ENCODE data around the gene ABI3. TPM values are rescaled to one million over a fixed set of nuclear protein-coding genes. Genes with fewer than 3 reads are reported as not detected.
A peak's percentile ranks its signal among the peaks of the same experiment; 100 is the strongest.

ABI3 gene
- total RNA-seq, 4 donors from 2014 or later, result 5.9 to 32.9 (median 13.9) TPM

- intact Hi-C loops (cut with DNase I; ENCODE audit: low total_unique reads), result no loop called here
- Histone ChIP-seq H3K4me3 (no peak overlapping the region), H3K27ac (peak overlapping the region in 1 of 2 donors; percentile 57), H3K9me3 (no peaks in the 10 kb centered on the region), H3K27me3 (no peaks in the 10 kb centered on the region), H3K4me1 (peaks cover 0 to 4% of the 10 kb centered on the region in 2 donors), H3K36me3 (no peaks in the 10 kb centered on the region)
- TF ChIP-seq CTCF (IDR thresholded peaks at IDR 0.05) (no peak), POLR2A (IDR thresholded peaks at IDR 0.05) (no peak)
- DNase-seq, result peak in 1 of 2 donors; percentile 58
Measured at GRCh38 chr17:49216953-49217650, 6.6 kb downstream of the ABI3 start.

- Histone ChIP-seq H3K27ac (peak overlapping the region in 1 of 2 donors; percentile 57), H3K9me3 (no peaks in the 10 kb centered on the region), H3K4me3 (no peak overlapping the region), H3K36me3 (no peaks in the 10 kb centered on the region), H3K27me3 (no peaks in the 10 kb centered on the region), H3K4me1 (peaks cover 0 to 4% of the 10 kb centered on the region in 2 donors)
- no peak for DNase-seq
- intact Hi-C loops (cut with DNase I; ENCODE audit: low total_unique reads), result no loop called here
- TF ChIP-seq CTCF (IDR thresholded peaks at IDR 0.05), result no peak
- TF ChIP-seq POLR2A (IDR thresholded peaks at IDR 0.05), result no peak
Measured at GRCh38 chr17:49217651-49218413, 7.3 kb downstream of the ABI3 start.

GRCh38 chr17:49218941-49219913, 8.7 kb downstream of the ABI3 start:
- Histone ChIP-seq H3K9me3 (no peaks in the 10 kb centered on the region), H3K36me3 (no peaks in the 10 kb centered on the region), H3K4me3 (no peak overlapping the region), H3K27ac (no peak overlapping the region), H3K4me1 (peaks cover 0 to 8% of the 10 kb centered on the region in 2 donors), H3K27me3 (peaks cover 0 to 9% of the 10 kb centered on the region in 2 donors)
- DNase-seq, result no peak
- intact Hi-C loops (cut with DNase I; ENCODE audit: low total_unique reads), result no loop called here
- TF ChIP-seq POLR2A (IDR thresholded peaks at IDR 0.05) (no peak), CTCF (IDR thresholded peaks at IDR 0.05) (no peak)

GRCh38 chr17:49219987-49220386, 9.5 kb downstream of the ABI3 start:
- DNase-seq, result no peak
- Histone ChIP-seq H3K9me3 (no peaks in the 10 kb centered on the region), H3K36me3 (no peaks in the 10 kb centered on the region), H3K4me1 (peaks cover 0 to 15% of the 10 kb centered on the region in 2 donors), H3K27ac (no peak overlapping the region), H3K27me3 (peaks cover 0 to 11% of the 10 kb centered on the region in 2 donors), H3K4me3 (no peak overlapping the region)
- intact Hi-C loops (cut with DNase I; ENCODE audit: low total_unique reads), result loop anchor here (10.0 kb wide), 1 partner anchor 45 kb away; no protein-coding TSS in a partner anchor
- no peak for TF ChIP-seq POLR2A (IDR thresholded peaks at IDR 0.05)
- TF ChIP-seq CTCF (IDR thresholded peaks at IDR 0.05), result no peak
